Neural cell (in vitro differentiated cells): ENCODE data around the gene CAMK2A.

ENCODE experiments used
- EP300 ChIP-seq: fragments of 450-650 bp; conservative IDR thresholded peaks from 2 replicates; pipeline ENCODE4 v1.6.1; 2014; ENCODE audit warnings: antibody characterized with exemption, mild to moderate bottlenecking, moderate library complexity; ENCODE audit not compliant: poor library complexity, severe bottlenecking
- EZH2 ChIP-seq: fragments of 200-600, 300-800 bp; shearing (Covaris generic), sonication (generic); IDR thresholded peaks from 2 replicates; pipeline ENCODE4 v1.6.1; 2014; ENCODE audit warnings: antibody characterized with exemption, low read length, borderline replicate concordance, mild to moderate bottlenecking; ENCODE audit not compliant: insufficient read depth, poor library complexity, severe bottlenecking
- MXI1 ChIP-seq: fragments of 450-650 bp; conservative IDR thresholded peaks from 2 replicates; pipeline ENCODE4 v1.6.1; 2014; ENCODE audit warnings: antibody characterized with exemption, mild to moderate bottlenecking; ENCODE audit not compliant: poor library complexity, severe bottlenecking
- POLR2AphosphoS5 ChIP-seq: IDR thresholded peaks from 2 replicates; pipeline ENCODE4 v1.6.1; 2012
- RAD21 ChIP-seq: fragments of 450-650 bp; conservative IDR thresholded peaks from 2 replicates; pipeline ENCODE4 v1.6.1; 2014; ENCODE audit warnings: antibody characterized with exemption, mild to moderate bottlenecking, moderate library complexity
- REST ChIP-seq: IDR thresholded peaks from 2 replicates; pipeline ENCODE4 v1.6.1; 2012; ENCODE audit warnings: borderline replicate concordance
- SMC3 ChIP-seq: fragments of 450-650 bp; conservative IDR thresholded peaks from 2 replicates; pipeline ENCODE4 v1.6.1; 2014; ENCODE audit warnings: antibody characterized with exemption, mild to moderate bottlenecking, moderate library complexity; ENCODE audit not compliant: poor library complexity
- TAF1 ChIP-seq: IDR thresholded peaks from 2 replicates; pipeline ENCODE4 v1.6.1; 2012; ENCODE audit warnings: low read depth
- TF ChIP-seq, protein P1 (sequence below): fragments of 450-650 bp; IDR thresholded peaks from 2 replicates; pipeline ENCODE4 v1.5.1; 2014; ENCODE audit warnings: antibody characterized with exemption, mild to moderate bottlenecking, moderate library complexity; ENCODE audit not compliant: poor library complexity, severe bottlenecking

DNA sequence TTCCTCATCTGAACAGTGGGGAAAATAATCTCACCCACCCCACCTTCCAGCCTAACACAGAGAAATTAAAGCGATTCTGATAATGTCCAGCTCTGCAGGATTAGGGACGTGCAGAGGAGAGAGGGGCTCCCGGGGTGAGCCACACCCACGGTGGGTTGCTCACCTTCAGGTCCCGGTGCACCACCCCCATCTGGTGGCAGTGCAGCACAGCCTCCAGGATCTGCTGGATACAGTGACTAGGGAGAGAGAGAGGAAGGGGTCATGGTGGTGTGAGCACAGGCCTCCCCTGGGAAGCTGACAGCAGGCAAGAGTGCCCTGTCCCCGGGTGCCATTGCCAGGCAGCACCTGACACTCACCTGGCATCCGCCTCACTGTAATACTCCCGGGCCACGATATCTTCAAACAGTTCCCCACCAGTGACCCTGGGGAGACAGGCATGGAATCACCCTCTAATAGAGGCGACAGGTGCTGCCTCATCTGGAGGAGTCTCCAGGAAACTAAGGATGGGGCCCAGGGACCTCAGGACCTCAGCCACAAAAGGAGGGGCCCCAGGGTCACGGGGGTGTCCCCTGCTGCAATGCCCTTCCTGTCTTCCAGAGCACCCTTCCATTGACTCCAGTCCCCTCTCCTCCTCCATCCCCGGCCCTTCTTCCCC lies 33.0 kb downstream of the CAMK2A start:
- no peak for TF ChIP-seq POLR2AphosphoS5
- TF ChIP-seq EZH2, result no peak
- TF ChIP-seq RAD21, result no peak
- TF ChIP-seq, protein P1, sequence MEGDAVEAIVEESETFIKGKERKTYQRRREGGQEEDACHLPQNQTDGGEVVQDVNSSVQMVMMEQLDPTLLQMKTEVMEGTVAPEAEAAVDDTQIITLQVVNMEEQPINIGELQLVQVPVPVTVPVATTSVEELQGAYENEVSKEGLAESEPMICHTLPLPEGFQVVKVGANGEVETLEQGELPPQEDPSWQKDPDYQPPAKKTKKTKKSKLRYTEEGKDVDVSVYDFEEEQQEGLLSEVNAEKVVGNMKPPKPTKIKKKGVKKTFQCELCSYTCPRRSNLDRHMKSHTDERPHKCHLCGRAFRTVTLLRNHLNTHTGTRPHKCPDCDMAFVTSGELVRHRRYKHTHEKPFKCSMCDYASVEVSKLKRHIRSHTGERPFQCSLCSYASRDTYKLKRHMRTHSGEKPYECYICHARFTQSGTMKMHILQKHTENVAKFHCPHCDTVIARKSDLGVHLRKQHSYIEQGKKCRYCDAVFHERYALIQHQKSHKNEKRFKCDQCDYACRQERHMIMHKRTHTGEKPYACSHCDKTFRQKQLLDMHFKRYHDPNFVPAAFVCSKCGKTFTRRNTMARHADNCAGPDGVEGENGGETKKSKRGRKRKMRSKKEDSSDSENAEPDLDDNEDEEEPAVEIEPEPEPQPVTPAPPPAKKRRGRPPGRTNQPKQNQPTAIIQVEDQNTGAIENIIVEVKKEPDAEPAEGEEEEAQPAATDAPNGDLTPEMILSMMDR, result no peak
- no peak for TF ChIP-seq TAF1
- TF ChIP-seq EP300, result no peak
- TF ChIP-seq SMC3, result no peak
- no peak for TF ChIP-seq MXI1
- no peak for TF ChIP-seq REST
